NOMO-1 treated with DMSO at 0.1 percent for 48 hours (cell line): ENCODE measurements around the gene SEC22B.
"Not testable (repeated sequence)": the region's sequence is repeated elsewhere in the genome, so short reads cannot be mapped to it uniquely, and the experiment has no call there.

Experiments used
- DNase-seq: peaks from one replicate; lab custom pipeline; 2025; ENCODE audit not compliant: unreplicated experiment; lab: John Stamatoyannopoulos, UW

The SEC22B gene

GRCh38 chr1:120117371-120118177 lies 58.7 kb downstream of the SEC22B start:
- DNase-seq: not testable (repeated sequence)

- DNase-seq: not testable (repeated sequence)
Measured at GRCh38 chr1:120116094-120116493, 60.2 kb downstream of the SEC22B start.

- not testable (repeated sequence) for DNase-seq
Measured at GRCh38 chr1:120113134-120113533, 63.2 kb downstream of the SEC22B start.

GRCh38 chr1:120112212-120112611 lies 64.1 kb downstream of the SEC22B start:
- not testable (repeated sequence) for DNase-seq

- DNase-seq: not testable (repeated sequence)
Measured at GRCh38 chr1:120111771-120112170, 64.5 kb downstream of the SEC22B start.

GRCh38 chr1:120111008-120111407 lies 65.3 kb downstream of the SEC22B start:
- DNase-seq: not testable (repeated sequence)

- DNase-seq: not testable (repeated sequence)
Measured at GRCh38 chr1:120109656-120110055, 66.7 kb downstream of the SEC22B start.

- DNase-seq: not testable (repeated sequence)
Measured at GRCh38 chr1:120109180-120109579, 67.1 kb downstream of the SEC22B start.

- DNase-seq: not testable (repeated sequence)
Measured at GRCh38 chr1:120105288-120105687, 71.0 kb downstream of the SEC22B start.

GRCh38 chr1:120103768-120104167 lies 72.6 kb downstream of the SEC22B start:
- DNase-seq: not testable (repeated sequence)

- DNase-seq: not testable (repeated sequence)
Measured at GRCh38 chr1:120101593-120101992, 74.7 kb downstream of the SEC22B start.
